Measurements from ENCODE around the gene ACVR1.
"Not testable (repeated sequence)": the region's sequence is repeated elsewhere in the genome, so short reads cannot be mapped to it uniquely, and the experiment has no call there.

The ACVR1 gene

DNA sequence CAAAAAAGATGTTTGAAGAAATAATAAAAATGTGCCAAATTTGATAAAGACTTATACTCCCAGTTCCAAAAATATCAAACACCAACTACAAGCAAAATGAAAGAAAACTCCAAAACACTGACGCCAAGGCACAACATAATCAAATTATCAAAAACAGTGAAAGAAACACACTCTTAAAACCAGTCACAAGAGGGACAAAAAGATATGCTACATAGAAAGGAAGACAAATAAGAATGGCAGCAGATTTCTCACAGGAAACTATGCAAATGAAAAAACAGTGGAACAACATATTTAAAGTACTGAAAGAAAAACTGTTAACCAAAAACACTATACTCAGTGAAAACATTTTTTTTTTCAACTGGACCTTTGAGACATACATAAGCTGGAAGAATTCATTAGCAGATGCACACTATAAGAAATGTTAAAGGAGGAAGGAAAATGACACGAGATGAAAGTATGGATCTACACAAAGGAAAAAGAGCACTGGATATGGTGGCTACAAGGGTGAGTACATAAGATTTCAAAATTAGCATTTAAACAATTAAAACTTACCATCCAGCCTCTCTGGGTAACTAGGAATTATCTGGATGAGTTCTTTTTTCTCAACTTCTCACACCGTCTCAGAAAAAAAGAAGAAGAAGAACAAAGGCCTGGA is 153.4 kb downstream of the ACVR1 start:
- no peak overlapping the region for H3K4me3 ChIP-seq (ENCODE audit: low read depth, low read length)
- no peak for TF ChIP-seq CTCF (IDR thresholded peaks at IDR 0.05; ENCODE audit: borderline replicate concordance, insufficient read depth, low read depth, low read length)

GRCh38 chr2:157720504-157720903 is 155.6 kb downstream of the ACVR1 start:
- TF ChIP-seq CTCF (IDR thresholded peaks at IDR 0.05; ENCODE audit: borderline replicate concordance, insufficient read depth, low read depth, low read length), result no peak
- H3K4me3 ChIP-seq (ENCODE audit: low read depth, low read length), result no peak overlapping the region

GRCh38 chr2:157704653-157705052 is 171.5 kb downstream of the ACVR1 start:
- not testable (repeated sequence) for H3K4me3 ChIP-seq (ENCODE audit: low read depth, low read length)

DNA sequence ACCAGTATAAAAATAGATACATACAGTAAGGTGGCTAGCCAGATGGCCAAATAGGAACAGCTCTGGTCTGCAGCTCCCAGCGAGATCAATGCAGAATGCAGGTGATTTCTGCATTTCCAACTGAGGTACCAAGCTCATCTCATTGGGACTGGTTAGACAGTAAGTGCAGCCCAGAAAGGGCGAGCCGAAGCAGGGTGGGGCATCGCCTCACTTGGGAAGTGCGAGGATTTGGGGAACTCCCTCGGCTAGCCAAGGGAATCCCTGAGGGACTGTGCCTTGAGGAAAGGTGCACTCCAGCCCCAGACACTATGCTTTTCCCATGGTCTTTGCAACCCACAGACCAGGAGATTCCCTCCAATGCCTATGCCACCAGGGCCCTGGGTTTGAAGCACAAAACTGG is 172.0 kb downstream of the ACVR1 start:
- H3K4me3 ChIP-seq (ENCODE audit: low read depth, low read length), result not testable (repeated sequence)

DNA sequence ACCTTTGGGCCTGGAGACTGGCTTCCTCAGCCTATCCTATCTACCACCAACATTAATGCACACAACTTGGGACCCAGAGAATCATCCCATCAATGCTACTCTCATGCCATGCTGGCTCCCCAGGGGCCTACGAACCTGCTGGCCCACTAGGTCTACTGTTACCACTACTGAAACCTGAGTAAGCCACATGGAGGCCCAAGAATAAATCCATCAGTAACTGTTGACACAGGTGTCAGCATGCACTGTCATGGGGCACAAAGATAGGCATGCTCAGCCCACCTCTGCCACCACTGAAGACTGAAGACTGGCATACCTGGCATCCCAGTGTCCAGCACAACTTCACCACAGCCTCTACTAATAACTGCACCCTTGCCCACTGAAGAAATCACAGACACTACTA is 176.3 kb downstream of the ACVR1 start:
- no peak for TF ChIP-seq CTCF (IDR thresholded peaks at IDR 0.05; ENCODE audit: borderline replicate concordance, insufficient read depth, low read depth, low read length)
- H3K4me3 ChIP-seq (ENCODE audit: low read depth, low read length), result no peak overlapping the region

DNA sequence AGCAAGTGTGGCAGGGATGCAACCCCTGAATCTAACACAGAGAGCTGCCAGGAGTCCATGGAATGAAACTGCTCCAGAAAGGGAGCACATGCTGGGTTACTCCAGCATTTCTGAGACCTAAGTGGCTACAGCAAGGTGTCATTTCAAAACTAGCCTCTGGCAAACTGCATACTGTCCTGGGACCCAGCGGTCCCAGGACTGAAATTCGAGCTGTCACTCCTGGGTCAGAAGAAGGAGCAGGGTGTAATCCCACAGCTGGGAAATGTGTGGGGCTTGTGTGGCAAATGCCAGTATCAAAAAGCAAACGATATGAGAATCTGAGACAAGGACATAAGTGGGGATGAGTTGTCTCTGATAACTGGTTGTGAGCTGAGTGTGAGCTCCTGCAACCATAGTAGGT is 177.1 kb downstream of the ACVR1 start:
- no peak for TF ChIP-seq CTCF (IDR thresholded peaks at IDR 0.05; ENCODE audit: borderline replicate concordance, insufficient read depth, low read depth, low read length)
- H3K4me3 ChIP-seq (ENCODE audit: low read depth, low read length), result no peak overlapping the region

DNA sequence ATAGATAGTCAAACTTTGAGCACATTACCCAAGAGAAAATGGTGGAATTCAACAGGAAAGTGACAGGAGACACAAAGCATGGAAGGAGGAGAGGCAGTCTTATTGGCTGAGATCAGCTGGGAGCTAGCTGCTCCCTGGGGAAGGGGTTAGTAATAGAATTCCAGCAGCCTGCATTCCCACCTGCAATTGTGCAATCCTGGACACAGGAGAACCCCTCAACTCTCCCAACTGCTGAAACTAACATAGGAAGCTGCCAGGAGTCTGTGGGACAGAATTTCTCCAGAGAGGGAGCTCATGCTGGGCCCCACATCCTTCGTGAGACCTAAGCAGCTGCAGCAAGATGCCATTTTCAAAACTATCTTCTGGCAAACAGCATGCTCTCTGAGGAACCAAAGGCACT is 177.7 kb downstream of the ACVR1 start:
- H3K4me3 ChIP-seq (ENCODE audit: low read depth, low read length), result no peak overlapping the region
- TF ChIP-seq CTCF (IDR thresholded peaks at IDR 0.05; ENCODE audit: borderline replicate concordance, insufficient read depth, low read depth, low read length), result no peak

- TF ChIP-seq CTCF (IDR thresholded peaks at IDR 0.05; ENCODE audit: borderline replicate concordance, insufficient read depth, low read depth, low read length), result no peak
- no peak overlapping the region for H3K4me3 ChIP-seq (ENCODE audit: low read depth, low read length)
These were observed 180.1 kb downstream of the ACVR1 start for GRCh38 chr2:157696036-157696435.

Measured in GM12875 (cell line).